Measurements from ENCODE around the gene PSME3.
"Not testable (repeated sequence)": the region's sequence is repeated elsewhere in the genome, so short reads cannot be mapped to it uniquely, and the experiment has no call there.

Gene PSME3

GRCh38 chr17:42851371-42852240, 18.4 kb downstream of the PSME3 start:
- not testable (repeated sequence) for DNase-seq

- DNase-seq: no peak
These were observed 19.2 kb downstream of the PSME3 start for GRCh38 chr17:42852351-42852750.

- no peak for DNase-seq
These were observed 19.8 kb downstream of the PSME3 start for GRCh38 chr17:42853004-42853403.

GRCh38 chr17:42853597-42853967, 20.4 kb downstream of the PSME3 start:
- no peak for DNase-seq

GRCh38 chr17:42853968-42854790, 21.0 kb downstream of the PSME3 start:
- no peak for DNase-seq

GRCh38 chr17:42855048-42855596, 21.9 kb downstream of the PSME3 start:
- no peak for DNase-seq

GRCh38 chr17:42856093-42856492, 22.9 kb downstream of the PSME3 start:
- DNase-seq: not testable (repeated sequence)

- DNase-seq: not testable (repeated sequence)
These were observed 23.3 kb downstream of the PSME3 start for GRCh38 chr17:42856516-42856915.

GRCh38 chr17:42857389-42857788, 24.2 kb downstream of the PSME3 start:
- no peak for DNase-seq

GRCh38 chr17:42865638-42866094, 32.5 kb downstream of the PSME3 start:
- no peak for DNase-seq

- DNase-seq: no peak
These were observed 33.0 kb downstream of the PSME3 start for GRCh38 chr17:42866216-42866615.

GRCh38 chr17:42866631-42867575, 33.7 kb downstream of the PSME3 start:
- DNase-seq: no peak

- not testable (repeated sequence) for DNase-seq
These were observed 34.6 kb downstream of the PSME3 start for GRCh38 chr17:42867694-42868261.

- DNase-seq: no peak
These were observed 35.1 kb downstream of the PSME3 start for GRCh38 chr17:42868338-42868737.

- DNase-seq: no peak
These were observed 38.5 kb downstream of the PSME3 start for GRCh38 chr17:42871647-42872046.

- no peak for DNase-seq
These were observed 39.2 kb downstream of the PSME3 start for GRCh38 chr17:42872251-42872965.

GRCh38 chr17:42873315-42873714, 40.1 kb downstream of the PSME3 start:
- no peak for DNase-seq

- DNase-seq: not testable (repeated sequence)
These were observed 40.9 kb downstream of the PSME3 start for GRCh38 chr17:42873932-42874695.

GRCh38 chr17:42877037-42877436, 43.8 kb downstream of the PSME3 start:
- DNase-seq: no peak

GRCh38 chr17:42878123-42878880, 45.1 kb downstream of the PSME3 start:
- no peak for DNase-seq

Measured in activated CD4-positive, alpha-beta T cell treated with anti-CD3 and anti-CD28 coated beads, Interleukin-2, amount 50 U/mL, for 16 hours (primary cell).